Fibroblast of gingiva (primary cell): ENCODE results near the gene MRFAP1.

ENCODE experiments used
- DNase-seq: peaks from one replicate; pipeline ENCODE4 v3.0.0-alpha.2; 2011; ENCODE audit warnings: low read depth

Gene MRFAP1

DNA sequence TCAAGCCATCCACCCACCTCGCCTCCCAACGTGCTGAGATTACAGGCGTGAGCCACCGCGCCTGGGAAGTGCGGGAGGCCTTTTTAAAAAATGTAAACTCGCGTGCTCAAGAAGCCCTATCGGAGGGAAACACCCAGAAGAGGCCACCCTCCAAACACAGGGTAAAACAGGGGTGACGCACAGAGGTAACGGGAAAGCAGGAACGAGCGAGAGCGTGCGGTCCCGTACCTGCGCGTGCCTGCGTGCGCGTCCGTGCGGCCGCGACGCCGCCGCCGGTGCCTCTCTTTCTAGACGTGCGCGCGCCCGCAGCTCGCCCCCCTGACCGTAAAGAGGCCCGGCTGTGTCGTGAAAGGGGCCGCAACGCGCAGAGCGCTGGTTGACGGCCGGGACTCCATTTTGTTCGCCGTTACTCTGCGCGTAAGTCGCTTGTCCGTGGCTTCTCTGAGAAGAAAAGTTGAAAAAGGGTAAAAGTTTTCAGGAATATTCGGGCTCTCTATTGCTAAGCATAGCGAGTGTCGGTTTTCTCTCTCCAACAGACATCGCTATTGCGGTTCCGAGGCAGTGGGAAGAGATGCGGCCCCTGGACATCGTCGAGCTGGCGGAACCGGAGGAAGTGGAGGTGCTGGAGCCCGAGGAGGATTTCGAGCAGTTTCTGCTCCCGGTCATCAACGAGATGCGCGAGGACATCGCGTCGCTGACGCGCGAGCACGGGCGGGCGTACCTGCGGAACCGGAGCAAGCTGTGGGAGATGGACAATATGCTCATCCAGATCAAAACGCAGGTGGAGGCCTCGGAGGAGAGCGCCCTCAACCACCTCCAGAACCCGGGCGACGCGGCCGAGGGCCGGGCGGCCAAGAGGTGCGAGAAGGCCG, at the start of gene MRFAP1:
MRFAP1 (plus strand) TSS at position 394 of the 872 bp plus-strand sequence; CDS start at position 572, 178 bp downstream.
- peak; percentile 94 for DNase-seq

DNA sequence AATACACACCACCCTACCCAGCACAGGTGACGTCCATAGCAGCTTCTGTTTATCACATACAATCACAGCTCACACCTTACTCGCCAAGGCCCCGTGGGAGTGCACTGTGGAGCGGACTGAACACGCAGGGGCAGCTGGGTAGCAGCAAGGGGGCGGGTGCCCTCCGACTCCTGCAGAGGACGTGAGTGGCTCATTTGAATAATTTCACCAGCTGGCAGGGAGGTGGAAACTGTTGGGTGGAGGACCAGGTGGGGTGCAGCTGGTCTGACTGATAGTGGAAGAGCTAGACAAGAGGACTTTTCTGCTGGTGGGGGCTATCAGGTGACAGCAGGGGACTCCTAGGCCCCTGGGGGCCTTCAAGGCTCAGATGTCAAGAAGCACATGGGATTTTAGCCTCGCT, 49.2 kb upstream of the MRFAP1 start:
- DNase-seq = no peak

DNA sequence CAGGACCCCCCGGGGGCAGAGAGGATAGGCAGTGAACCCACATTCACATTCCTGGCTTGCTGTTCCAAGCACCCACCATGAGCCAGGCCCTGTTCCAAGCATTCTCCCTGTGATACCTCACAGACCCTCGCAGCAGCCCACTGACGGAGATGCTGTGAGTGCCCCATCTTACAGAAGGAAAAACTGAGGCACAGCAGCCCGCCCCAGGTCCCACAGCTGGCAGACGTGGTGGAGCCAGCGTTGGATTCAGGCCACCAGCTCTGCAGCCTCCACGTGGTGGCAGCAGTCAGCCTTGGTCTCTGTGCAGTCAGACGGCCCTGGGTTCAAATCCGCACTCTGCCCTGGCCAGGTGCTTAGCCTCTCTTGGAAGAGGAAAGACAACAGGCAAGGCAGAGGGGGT, 48.7 kb upstream of the MRFAP1 start:
- DNase-seq = no peak

DNA sequence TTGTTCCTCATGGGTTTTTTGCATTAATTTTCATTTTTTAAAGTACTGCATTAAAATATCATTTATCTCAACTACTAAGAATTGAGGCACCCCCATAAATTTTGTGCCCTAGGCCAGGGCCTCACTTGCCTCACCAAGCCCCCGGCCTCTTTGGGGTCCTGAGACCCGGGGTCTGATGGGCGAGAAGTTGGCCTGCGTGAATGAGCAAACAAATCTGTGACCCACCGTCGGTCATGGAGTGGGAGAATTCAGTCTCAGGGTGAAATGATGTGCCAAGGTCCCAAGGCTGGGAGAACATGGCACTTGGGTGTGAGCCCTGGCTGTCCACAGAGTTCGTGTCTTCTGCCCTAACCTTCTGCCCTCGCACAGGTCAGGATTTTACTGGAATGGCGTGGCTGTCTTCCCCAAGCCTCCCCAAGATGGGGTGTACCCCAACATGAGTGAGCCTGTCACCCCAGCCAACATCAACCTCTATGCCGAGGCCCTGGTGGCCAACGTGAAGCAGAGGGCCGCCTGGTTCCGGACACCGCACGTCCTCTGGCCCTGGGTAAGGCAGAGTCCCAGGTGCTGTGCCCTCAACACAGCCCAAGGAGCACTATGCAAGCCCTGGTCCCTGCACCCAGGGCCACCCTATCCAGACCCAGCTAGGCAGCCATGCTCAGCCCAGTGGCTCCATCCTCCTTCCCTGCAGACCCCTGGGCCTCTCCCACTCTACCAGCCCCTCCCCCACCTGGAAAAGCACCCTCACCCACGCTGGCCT, 47.5 kb upstream of the MRFAP1 start:
- DNase-seq = no peak

DNA sequence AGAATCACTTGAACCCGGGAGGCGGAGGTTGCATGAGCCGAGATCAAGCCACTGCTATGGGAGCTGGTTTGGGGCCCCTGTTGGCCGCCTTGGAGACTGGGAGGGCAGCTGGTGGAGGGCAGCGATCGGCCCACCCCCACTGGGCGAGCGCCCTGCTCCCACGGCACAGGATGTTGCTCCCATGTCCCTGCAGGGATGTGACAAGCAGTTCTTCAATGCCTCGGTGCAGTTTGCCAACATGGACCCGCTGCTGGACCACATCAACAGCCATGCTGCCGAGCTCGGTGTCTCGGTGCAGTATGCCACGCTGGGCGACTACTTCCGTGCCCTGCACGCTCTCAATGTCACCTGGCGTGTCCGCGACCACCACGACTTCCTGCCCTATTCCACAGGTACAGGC, 46.1 kb upstream of the MRFAP1 start:
- no peak for DNase-seq

DNA sequence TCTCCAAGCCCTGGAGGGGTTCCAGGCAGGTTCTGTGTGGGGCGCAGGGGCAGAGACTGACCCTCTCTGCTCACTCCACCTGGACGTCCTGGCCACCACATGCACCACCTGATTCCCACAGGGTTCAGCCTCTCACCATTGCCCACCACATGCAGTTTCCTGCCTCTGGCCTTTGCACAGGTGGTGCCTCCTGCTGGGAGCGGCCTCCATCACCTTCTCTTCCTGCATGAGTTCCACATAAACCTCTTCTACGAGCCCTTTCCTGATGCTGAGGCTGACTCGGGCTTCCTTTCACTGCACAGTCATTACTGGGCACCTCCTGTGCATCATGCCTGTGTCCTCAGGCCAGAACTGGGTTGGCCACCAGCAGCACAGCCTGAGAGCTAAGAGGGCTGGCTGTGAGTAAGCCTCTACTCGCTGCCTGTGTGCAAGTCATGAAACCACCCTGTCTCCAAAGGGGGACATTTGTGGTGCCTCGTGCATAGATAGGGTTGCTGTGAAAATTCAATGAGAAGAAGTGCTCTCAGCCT, 45.6 kb upstream of the MRFAP1 start:
- no peak for DNase-seq

DNA sequence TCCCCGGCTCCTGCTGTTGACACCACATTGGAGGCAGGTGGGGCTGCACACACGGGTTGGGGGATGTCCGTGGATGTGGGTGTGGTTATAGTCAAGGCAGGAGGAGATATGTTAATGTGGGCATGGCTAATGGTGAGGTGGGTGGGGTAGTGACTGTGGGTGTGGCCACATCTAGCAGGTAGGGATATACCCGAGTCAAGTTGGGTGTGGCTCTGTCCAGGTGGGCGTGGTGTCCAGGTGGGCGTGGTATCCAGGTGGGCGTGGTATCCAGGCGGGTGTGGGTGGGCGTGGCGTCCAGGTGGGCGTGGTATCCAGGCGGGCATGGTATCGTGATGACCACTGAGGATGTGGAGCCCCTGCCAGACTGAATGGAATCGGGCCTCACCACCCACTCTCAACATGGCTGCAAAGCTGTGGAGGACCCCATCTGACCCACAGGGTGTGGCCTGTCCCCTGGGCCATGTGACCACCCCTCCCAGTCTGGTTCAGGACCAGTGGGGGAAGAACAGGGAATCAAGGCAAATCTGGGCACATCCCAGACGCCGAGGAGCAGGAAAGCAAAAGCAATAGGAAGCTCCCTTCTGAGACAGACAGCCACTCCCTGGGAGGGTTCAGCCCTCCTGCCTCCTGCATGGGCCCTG, 44.5 kb upstream of the MRFAP1 start:
- DNase-seq = no peak

DNA sequence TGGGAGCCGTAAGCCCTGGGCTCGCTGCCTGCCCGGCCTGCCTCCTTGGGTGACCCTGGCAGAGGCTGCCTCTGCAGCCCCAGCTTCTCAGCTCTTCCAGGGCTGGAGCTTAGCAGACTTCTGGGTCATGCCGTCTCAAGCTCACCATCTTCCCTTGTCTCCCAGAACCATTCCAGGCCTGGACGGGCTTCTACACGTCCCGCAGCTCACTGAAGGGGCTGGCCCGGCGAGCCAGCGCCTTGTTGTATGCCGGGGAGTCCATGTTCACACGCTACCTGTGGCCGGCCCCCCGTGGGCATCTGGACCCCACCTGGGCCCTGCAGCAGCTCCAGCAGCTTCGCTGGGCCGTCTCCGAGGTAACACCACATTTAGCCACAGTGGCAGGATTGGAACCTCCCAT, 43.5 kb upstream of the MRFAP1 start:
- no peak for DNase-seq

DNA sequence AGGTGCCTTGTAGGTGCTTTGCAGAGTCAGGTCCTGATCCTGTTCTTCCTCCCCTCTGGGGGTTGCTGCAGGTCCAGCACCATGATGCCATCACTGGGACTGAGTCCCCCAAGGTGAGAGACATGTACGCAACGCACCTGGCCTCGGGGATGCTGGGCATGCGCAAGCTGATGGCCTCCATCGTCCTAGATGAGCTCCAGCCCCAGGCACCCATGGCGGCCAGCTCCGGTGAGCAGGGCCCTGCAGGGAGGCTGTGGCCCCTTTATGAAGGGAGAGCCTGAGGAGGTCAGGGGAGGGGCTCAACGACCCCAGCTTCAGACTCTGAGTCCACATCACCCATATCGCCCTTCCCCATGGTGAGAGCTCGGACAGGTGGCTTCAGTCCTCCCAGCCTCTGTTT, 42.4 kb upstream of the MRFAP1 start:
- DNase-seq = no peak

DNA sequence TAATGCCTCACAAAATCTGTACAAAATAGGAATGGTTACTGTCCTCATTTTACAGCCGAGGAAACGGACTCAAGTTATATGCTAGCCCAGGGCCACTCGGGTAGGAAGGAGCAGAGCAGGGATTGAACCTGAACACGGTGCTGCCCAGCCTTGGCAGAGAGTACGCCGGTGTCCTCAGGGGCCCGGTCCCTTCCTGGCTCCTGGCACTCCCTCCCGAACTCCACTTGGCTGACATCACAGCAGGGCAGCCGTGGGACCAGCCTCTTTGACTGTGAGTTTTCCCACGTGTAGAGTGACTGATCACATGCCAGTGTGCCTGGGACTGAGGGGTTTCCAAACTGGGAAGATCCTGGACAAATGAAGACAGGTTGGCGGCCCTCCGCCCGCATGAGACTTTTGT, 41.8 kb upstream of the MRFAP1 start:
- no peak for DNase-seq

DNA sequence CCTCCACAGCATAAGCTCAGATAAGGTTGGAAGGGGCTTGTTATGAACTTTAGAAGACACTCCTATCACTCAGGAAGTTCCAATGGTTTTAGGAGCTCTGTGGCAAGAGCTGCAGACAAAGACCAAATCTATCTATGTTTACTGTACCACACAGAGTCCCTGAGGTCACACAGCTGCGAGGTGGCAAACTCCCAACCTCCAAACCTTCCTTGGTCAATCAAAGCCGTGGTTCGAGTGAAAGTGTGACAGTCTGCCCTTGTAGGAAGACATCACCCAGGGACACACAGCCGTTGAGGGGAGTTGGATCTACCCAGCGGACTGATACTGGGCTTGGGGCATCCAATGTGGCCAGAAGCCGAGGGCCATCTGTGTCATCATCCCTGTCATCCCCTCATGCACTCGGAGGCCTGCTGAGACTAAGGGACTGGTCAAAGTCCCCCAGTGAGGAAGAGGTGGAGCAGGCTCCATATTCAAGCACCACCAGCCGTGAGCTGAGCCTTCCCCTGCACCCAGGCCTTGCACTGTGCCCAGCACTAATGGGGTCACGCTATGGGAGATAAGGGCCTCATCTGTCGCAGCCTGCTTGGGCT, 38.7 kb upstream of the MRFAP1 start:
- no peak for DNase-seq

DNA sequence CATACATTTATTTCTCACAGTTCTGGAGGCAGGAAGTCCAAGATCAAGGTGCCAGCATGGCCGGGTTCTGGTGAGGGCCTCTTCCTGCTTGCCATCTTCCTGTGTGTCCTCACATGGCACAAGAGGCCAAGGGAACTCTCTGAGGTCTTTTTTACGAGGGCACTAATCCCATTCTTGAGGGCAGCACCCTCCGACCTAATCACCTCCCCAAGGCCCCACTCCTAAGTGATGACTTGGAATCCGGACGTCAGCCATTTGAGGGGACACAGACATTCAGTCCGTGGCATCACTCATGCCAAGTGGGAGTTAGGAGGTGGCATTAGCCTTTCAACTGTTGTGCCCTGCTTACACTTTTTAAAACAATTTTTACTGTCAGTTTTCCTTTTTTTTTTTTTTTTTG, 38.2 kb upstream of the MRFAP1 start:
- DNase-seq = no peak

DNA sequence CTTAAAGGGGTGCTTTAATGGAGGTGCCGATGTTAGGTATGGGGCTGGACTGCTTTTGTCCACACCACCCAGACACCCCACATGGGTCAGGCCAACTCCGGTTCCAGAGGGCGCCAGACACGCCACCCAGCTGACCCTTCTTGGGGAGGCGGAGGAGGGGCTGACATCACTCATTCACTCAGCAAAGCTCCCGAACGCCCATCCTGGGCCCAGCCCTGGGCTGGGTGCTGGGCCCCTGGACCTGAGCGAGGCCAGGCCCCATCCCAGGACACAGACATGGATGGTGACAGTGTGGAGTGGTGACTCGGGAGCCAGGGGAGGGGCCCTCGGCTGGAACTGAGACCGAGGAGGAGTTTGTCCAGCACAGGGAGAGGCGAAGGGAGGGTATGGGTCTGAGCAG, 37.4 kb upstream of the MRFAP1 start:
- DNase-seq = no peak

DNA sequence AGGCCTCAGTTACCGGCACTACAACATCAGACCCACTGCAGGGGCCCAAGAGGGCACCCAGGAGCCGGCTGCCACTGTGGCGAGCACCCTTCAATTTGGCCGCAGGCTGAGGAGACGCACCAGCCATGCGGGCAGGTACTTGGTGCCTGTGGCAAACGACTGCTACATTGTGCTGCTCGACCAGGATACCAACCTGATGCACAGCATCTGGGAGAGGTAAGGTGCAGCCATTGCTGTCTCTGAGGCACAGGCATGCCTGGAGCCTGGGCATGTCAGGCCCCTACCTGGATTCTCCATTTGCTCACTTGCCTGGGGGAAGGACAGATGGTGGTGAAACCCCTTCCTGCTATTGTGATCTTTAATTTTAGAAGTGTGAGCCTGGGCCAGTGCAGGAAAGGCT, 35.4 kb upstream of the MRFAP1 start:
- DNase-seq = no peak

DNA sequence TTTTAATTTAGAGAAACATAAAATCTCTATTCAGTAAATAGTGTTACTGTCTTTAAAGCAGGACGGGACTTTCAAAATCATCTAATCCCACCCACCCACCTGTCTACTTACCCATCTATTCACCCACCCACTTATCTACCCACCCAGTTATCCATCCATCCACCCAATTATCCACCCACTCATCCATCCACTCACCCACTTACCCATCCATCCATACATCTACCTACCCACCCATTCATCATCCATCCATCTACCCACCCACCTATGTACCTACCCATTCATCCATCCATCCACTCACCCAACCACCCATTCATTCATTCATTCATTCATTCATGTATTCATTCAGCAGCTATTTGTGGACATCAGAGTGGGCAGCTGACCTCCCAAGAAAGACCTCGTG, 34.9 kb upstream of the MRFAP1 start:
- no peak for DNase-seq

DNA sequence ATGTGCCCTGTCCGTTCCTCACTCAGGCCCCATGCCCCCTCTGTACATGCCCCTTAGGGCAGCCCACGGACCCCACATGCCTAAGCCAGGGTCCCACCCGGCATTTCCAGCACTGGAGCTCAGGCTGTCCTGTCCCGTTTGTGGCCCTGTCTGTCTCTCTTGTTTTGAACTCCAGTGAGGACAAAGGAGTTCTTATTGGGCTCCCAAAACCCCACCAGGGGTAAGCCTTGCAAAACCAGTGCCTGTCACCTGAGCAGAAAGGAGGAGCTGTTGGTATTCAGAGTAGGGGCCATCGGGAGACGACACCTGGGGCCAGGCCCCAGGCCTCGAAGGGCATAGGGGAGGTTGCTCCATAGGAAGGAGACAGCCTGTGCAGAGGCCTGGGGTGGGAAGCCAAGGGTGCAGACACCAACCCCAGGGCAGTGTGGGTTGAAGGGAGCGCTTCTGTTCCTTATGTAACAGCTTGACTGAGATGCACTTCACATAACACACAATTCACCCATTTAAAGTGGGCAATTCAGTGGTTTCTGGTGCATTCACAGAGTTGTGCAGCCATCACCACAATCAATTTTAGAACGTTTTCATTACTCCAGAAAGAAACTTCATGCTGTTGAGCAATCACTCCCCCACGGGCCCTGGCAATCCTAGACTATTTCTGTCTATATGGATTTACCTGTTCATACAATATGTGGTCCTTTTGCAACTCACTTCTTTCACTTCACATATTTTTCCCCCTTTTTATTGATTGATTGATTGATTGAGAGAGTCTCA, 33.8 kb upstream of the MRFAP1 start:
- no peak for DNase-seq

DNA sequence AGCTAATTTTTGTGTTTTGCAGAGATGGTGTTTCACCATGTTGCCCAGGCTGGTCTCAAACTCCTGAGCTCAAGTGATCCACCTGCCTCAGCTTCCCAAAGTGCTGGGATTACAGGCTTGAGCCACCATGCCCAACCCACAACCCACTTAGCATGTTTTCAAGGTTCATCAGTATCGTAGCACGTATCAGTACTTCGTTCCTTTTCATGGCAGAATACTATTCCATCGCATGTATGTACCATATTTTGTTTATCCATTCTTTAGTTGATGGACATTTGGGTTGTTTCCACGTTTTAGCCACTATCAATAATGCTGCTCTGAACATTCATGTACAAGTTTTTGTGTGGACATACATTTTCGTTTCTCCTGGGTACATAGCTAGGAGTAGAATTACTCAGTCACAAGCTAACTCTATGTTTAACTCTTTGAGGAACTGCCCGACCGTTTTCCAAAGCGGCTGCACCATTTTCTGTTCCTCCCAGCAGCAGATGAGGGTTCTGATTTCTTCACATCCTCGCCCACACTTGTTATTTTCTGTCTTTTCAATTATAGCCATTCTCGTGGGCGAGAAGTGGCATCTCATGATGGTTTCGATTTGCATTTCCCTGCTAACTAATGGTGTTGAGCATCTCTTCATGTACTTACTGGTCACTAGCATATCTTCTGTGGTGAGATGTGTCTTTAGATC, 33.0 kb upstream of the MRFAP1 start:
- no peak for DNase-seq

DNA sequence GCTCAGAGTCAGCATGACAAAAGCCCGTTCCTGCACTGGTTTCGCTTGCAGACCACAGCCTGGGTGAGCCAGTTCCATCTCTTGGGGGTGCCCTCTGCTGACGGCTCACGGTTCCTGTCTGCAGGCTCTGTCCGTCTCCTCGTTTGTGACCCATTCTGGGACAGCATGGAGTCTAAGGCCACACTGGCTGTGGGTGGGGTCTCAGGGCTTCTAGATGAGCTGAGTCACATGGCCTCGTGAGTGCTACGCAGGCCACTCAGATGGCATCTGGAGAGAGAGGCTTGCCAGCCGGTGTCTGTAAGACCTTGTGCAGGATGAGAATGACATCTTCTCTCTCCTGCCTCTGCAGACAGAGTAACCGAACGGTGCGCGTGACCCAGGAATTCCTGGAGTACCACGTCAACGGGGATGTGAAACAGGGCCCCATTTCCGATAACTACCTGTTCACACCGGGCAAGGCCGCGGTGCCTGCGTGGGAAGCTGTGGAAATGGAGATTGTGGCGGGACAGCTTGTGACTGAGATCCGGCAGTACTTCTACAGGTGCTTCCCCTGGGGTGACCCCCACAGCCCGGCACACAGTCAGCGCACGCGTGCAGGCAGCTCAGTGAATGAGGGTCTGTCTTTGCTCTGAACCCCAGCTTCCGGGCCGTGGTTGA, 31.6 kb upstream of the MRFAP1 start:
- no peak for DNase-seq

DNA sequence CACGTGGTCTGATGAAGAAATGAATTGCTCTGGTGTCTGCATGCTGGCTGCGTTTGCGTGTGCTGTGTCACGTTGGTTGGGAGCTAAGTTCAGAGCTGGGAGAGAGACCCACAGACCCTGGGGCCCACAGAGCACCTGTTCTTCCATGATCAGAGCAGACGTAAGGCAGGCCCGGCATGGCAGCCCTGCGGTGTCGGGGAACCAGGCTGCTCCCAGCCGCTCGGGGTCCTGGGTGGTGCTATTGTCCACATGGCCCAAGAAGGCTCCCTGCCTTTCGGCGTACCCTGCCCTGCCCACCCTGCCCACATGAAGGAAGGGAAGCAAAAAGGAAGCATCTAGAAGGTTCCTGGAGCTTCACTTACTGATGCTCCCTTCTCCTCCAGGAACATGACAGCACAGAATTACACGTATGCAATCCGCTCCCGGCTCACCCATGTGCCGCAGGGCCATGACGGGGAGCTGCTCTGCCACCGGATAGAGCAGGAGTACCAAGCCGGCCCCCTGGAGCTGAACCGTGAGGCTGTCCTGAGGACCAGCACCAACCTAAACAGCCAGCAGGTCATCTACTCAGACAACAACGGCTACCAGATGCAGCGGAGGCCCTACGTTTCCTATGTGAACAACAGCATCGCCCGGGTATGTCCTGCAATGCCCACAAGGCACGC, 30.9 kb upstream of the MRFAP1 start:
- DNase-seq = no peak
